HTERT RPE-1 (cell line): Measurements from ENCODE around the gene TRIM5.
"Not testable (repeated sequence)": the region's sequence is repeated elsewhere in the genome, so short reads cannot be mapped to it uniquely, and the experiment has no call there.

Source experiments
- in situ Hi-C: fragments of 300-500 bp; cut with MboI; formaldehyde crosslinking; loops from 4 replicates; pipeline ENCODE4 v1.14.3; 2020; ENCODE audit warnings: low sequenced_read_pairs

The TRIM5 gene

GRCh38 chr11:5684646-5685362 is at the start of gene TRIM5:
Gene TRIM5 (minus strand): TSS chr11:5685074. CDS start chr11:5680177, 4,897 bp downstream.
- in situ Hi-C loops = no loop called here

GRCh38 chr11:5727691-5728090 is 42.8 kb upstream of the TRIM5 start:
- in situ Hi-C loops = no loop called here

- in situ Hi-C loops = no loop called here
These were observed 41.5 kb upstream of the TRIM5 start for GRCh38 chr11:5726351-5726750.

GRCh38 chr11:5722622-5723021 is 37.7 kb upstream of the TRIM5 start:
- in situ Hi-C loops = no loop called here

GRCh38 chr11:5719703-5720495 is 35.0 kb upstream of the TRIM5 start:
- in situ Hi-C loops = no loop called here

- in situ Hi-C loops = not testable (repeated sequence)
These were observed 31.6 kb upstream of the TRIM5 start for GRCh38 chr11:5716518-5716917.

- in situ Hi-C loops = no loop called here
These were observed 28.8 kb upstream of the TRIM5 start for GRCh38 chr11:5713695-5714094.

- in situ Hi-C loops = no loop called here
These were observed 27.6 kb upstream of the TRIM5 start for GRCh38 chr11:5712507-5712906.

- in situ Hi-C loops = no loop called here
These were observed 20.8 kb upstream of the TRIM5 start for GRCh38 chr11:5705688-5706087.

- in situ Hi-C loops = no loop called here
These were observed 19.1 kb upstream of the TRIM5 start for GRCh38 chr11:5703741-5704536.

- in situ Hi-C loops = no loop called here
These were observed 16.2 kb upstream of the TRIM5 start for GRCh38 chr11:5701055-5701577.

GRCh38 chr11:5700421-5701054 is 15.7 kb upstream of the TRIM5 start:
- in situ Hi-C loops = no loop called here

- in situ Hi-C loops = no loop called here
These were observed 13.4 kb upstream of the TRIM5 start for GRCh38 chr11:5698281-5698680.

- in situ Hi-C loops = no loop called here
These were observed 11.3 kb upstream of the TRIM5 start for GRCh38 chr11:5696210-5696609.

GRCh38 chr11:5695580-5695979 is 10.7 kb upstream of the TRIM5 start:
- in situ Hi-C loops = no loop called here

- in situ Hi-C loops = no loop called here
These were observed 9.8 kb upstream of the TRIM5 start for GRCh38 chr11:5694642-5695041.

GRCh38 chr11:5691964-5692361 is 7.1 kb upstream of the TRIM5 start:
- in situ Hi-C loops = no loop called here

- in situ Hi-C loops = not testable (repeated sequence)
These were observed 6.5 kb upstream of the TRIM5 start for GRCh38 chr11:5691238-5691963.

- in situ Hi-C loops = no loop called here
These were observed 5.9 kb upstream of the TRIM5 start for GRCh38 chr11:5690736-5691135.

GRCh38 chr11:5690216-5690615 is 5.3 kb upstream of the TRIM5 start:
- in situ Hi-C loops = no loop called here
